Neural progenitor cell (in vitro differentiated cells): ENCODE data around the gene SLC41A3. TPM values are rescaled to one million over a fixed set of nuclear protein-coding genes. Genes with fewer than 3 reads are reported as not detected.

Source experiments
- DNase-seq: peaks from one replicate; pipeline ENCODE4 v3.0.0-alpha.2; 2016; ENCODE audit warnings: low spot score
- H2AFZ ChIP-seq: fragments of 200-600 bp; sonication (generic); replicated peaks from 2 replicates; pipeline ENCODE4 v1.6.1; 2016; ENCODE audit warnings: antibody characterized with exemption
- H3F3A ChIP-seq: fragments of 200-600 bp; sonication (generic); 2 replicates; pipeline ENCODE4 v1.6.1; 2016; ENCODE audit warnings: antibody characterized with exemption, low read depth
- H3K27ac ChIP-seq: fragments of 200-600 bp; sonication (generic); 2 replicates; pipeline ENCODE4 v1.5.1; 2016; ENCODE audit warnings: mild to moderate bottlenecking
- H3K27me3 ChIP-seq: fragments of 200-600 bp; sonication (generic); 2 replicates; pipeline ENCODE4 v1.6.1; 2016; ENCODE audit warnings: mild to moderate bottlenecking, moderate library complexity
- H3K36me3 ChIP-seq: fragments of 200-600 bp; sonication (generic); 2 replicates; pipeline ENCODE4 v1.5.1; 2016
- H3K4me1 ChIP-seq: fragments of 200-600 bp; sonication (generic); 2 replicates; pipeline ENCODE4 v1.6.1; 2016; ENCODE audit warnings: mixed run types
- H3K4me2 ChIP-seq: fragments of 200-600 bp; sonication (generic); 2 replicates; pipeline ENCODE4 v1.6.1; 2016
- H3K4me3 ChIP-seq: fragments of 200-600 bp; sonication (generic); 2 replicates; pipeline ENCODE4 v1.5.1; 2016
- H3K79me2 ChIP-seq: fragments of 200-600 bp; sonication (generic); 2 replicates; pipeline ENCODE4 v1.6.1; 2016; ENCODE audit warnings: low read depth
- H3K9ac ChIP-seq: fragments of 200-600 bp; sonication (generic); 2 replicates; pipeline ENCODE4 v1.6.1; 2016
- H3K9me3 ChIP-seq: fragments of 200-600 bp; sonication (generic); 2 replicates; pipeline ENCODE4 v1.5.1; 2016; ENCODE audit warnings: low read depth
- H4K20me1 ChIP-seq: fragments of 200-600 bp; sonication (generic); 2 replicates; pipeline ENCODE4 v1.6.1; 2016; ENCODE audit warnings: low read depth
- H3K27ac Mint-ChIP-seq: 3 replicates; pipeline ENCODE4 v1.8.0; 2021; ENCODE audit warnings: mixed read lengths
- H3K27me3 Mint-ChIP-seq: 2 replicates; pipeline ENCODE4 v1.8.0; 2022; ENCODE audit warnings: low read depth, mild to moderate bottlenecking, inconsistent platforms, moderate library complexity, mixed read lengths; ENCODE audit not compliant: insufficient read depth
- H3K36me3 Mint-ChIP-seq: 3 replicates; pipeline ENCODE4 v1.8.0; 2021; ENCODE audit warnings: mixed read lengths
- H3K4me1 Mint-ChIP-seq: 3 replicates; pipeline ENCODE4 v1.8.0; 2021; ENCODE audit warnings: mixed read lengths
- H3K4me3 Mint-ChIP-seq: 3 replicates; pipeline ENCODE4 v1.8.0; 2021; ENCODE audit warnings: mild to moderate bottlenecking, moderate library complexity, mixed read lengths
- H3K9me3 Mint-ChIP-seq: 3 replicates; pipeline ENCODE4 v1.8.0; 2020; ENCODE audit warnings: mixed read lengths
- EZH2 ChIP-seq: fragments of 200-600 bp; sonication (generic); IDR thresholded peaks from 2 replicates; pipeline ENCODE4 v1.6.1; 2017; ENCODE audit warnings: antibody characterized with exemption, mild to moderate bottlenecking, moderate library complexity
- EZH2phosphoT487 ChIP-seq: fragments of 200-600 bp; sonication (generic); IDR thresholded peaks from 2 replicates; pipeline ENCODE4 v1.6.1; 2017; ENCODE audit warnings: antibody characterized with exemption
- total RNA-seq: library from RNA; depleted of rRNA; stranded (reverse); fragments of >200 nt; gene quantifications from 2 replicates; pipeline ENCODE4 v1.2.3, GENCODE V29; 2015; ENCODE audit warnings: low replicate concordance
- TF ChIP-seq, protein P1 (sequence below): fragments of 200-600 bp; sonication (generic); IDR thresholded peaks from 2 replicates; pipeline ENCODE4 v1.5.1; 2017; ENCODE audit warnings: antibody characterized with exemption, mild to moderate bottlenecking

The SLC41A3 gene
- total RNA-seq, 1 donor from 2014 or later: 24.9 TPM

DNA sequence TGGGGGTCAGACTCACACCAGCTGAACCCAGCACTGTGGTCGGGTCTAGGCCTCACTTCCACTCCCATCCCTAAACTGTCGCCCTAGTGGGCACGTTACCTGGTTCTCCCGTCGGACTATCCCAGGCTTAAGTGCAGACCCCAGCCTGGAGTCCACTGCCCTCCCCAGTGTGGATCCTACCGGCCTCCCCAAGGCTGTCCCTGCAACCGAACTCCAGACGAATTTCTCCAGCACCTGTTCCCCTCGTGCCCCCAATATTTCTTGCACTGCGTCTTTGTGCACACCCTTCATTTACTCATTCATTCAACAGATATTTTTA lies 26.5 kb downstream of the SLC41A3 start:
- H2AFZ ChIP-seq: no peak overlapping the region
- no peaks in the 10 kb centered on the region for H3K36me3 ChIP-seq
- H3K9ac ChIP-seq: no peak overlapping the region
- H3K4me1 ChIP-seq: peaks cover 4% of the 10 kb centered on the region
- H3K9me3 ChIP-seq: no peaks in the 10 kb centered on the region
- no peak overlapping the region for H3K4me2 ChIP-seq
- H3K4me3 ChIP-seq: no peak overlapping the region
- no peak for DNase-seq
- no peaks in the 10 kb centered on the region for H4K20me1 ChIP-seq
- H3K4me3 Mint-ChIP-seq: no peak overlapping the region
- no peaks in the 10 kb centered on the region for H3K27me3 ChIP-seq
- peaks cover 2% of the 10 kb centered on the region for H3K27me3 Mint-ChIP-seq
- H3K27ac Mint-ChIP-seq: no peak overlapping the region
- no peak overlapping the region for H3K27ac ChIP-seq
- no peaks in the 10 kb centered on the region for H3K79me2 ChIP-seq
- no peak for TF ChIP-seq EZH2phosphoT487
- TF ChIP-seq, protein P1, sequence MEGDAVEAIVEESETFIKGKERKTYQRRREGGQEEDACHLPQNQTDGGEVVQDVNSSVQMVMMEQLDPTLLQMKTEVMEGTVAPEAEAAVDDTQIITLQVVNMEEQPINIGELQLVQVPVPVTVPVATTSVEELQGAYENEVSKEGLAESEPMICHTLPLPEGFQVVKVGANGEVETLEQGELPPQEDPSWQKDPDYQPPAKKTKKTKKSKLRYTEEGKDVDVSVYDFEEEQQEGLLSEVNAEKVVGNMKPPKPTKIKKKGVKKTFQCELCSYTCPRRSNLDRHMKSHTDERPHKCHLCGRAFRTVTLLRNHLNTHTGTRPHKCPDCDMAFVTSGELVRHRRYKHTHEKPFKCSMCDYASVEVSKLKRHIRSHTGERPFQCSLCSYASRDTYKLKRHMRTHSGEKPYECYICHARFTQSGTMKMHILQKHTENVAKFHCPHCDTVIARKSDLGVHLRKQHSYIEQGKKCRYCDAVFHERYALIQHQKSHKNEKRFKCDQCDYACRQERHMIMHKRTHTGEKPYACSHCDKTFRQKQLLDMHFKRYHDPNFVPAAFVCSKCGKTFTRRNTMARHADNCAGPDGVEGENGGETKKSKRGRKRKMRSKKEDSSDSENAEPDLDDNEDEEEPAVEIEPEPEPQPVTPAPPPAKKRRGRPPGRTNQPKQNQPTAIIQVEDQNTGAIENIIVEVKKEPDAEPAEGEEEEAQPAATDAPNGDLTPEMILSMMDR: no peak
- TF ChIP-seq EZH2: no peak
- H3F3A ChIP-seq: no peaks in the 10 kb centered on the region
- H3K9me3 Mint-ChIP-seq: no peaks in the 10 kb centered on the region
- H3K4me1 Mint-ChIP-seq: peaks cover 11% of the 10 kb centered on the region
- H3K36me3 Mint-ChIP-seq: peaks cover 2% of the 10 kb centered on the region

DNA sequence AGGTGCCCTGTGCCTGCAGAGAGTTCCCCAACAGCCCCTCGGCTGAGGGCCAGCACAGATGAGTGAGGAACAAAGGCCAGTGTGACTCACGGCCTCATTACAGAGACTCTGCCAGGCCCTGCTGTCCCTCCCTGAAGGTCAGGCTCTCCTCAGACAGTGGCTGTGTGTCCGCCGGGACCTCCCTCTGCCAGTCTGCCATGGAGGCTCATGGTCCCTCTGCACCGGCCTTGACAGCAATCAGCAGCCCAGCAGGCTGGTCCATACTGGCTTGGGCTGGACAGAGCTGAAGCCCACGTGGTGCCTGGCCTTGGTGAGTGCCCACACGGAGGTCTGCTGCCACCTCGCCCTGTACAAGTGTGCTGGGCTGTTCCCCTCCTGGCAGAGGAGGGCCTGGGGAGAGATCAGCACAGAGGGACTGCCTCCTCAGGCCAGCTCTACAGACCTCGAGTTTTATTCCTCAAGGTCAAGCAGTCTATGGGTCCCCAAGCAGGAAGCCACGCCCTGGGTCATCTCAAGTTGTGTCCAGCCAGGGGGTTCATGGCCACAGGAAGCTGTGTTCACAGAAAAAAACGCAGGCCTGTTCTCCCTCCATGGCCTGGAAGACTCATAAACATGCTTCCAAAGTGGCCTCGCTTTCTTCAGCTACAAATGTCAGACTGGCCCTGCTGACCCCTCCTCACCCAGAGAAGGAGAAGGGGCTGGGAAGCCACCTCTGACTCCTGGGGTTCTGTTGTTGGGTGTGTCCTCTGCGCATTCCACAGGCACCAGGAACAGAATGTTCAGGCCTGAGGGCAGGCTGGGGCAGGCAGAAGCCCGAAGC lies 27.0 kb downstream of the SLC41A3 start:
- no peak overlapping the region for H3K4me3 Mint-ChIP-seq
- H3K4me1 Mint-ChIP-seq: peaks cover 15% of the 10 kb centered on the region
- H2AFZ ChIP-seq: no peak overlapping the region
- no peak overlapping the region for H3K4me2 ChIP-seq
- no peak overlapping the region for H3K9ac ChIP-seq
- TF ChIP-seq EZH2phosphoT487: no peak
- no peak for TF ChIP-seq EZH2
- TF ChIP-seq, protein P1: no peak
- peaks cover 2% of the 10 kb centered on the region for H3K36me3 Mint-ChIP-seq
- peaks cover 4% of the 10 kb centered on the region for H3K4me1 ChIP-seq
- DNase-seq: no peak
- no peaks in the 10 kb centered on the region for H3F3A ChIP-seq
- H3K9me3 ChIP-seq: no peaks in the 10 kb centered on the region
- no peak overlapping the region for H3K27ac Mint-ChIP-seq
- no peak overlapping the region for H3K27ac ChIP-seq
- H3K79me2 ChIP-seq: no peaks in the 10 kb centered on the region
- no peaks in the 10 kb centered on the region for H4K20me1 ChIP-seq
- no peaks in the 10 kb centered on the region for H3K9me3 Mint-ChIP-seq
- H3K27me3 ChIP-seq: no peaks in the 10 kb centered on the region
- H3K4me3 ChIP-seq: no peak overlapping the region
- H3K36me3 ChIP-seq: no peaks in the 10 kb centered on the region
- peaks cover 2% of the 10 kb centered on the region for H3K27me3 Mint-ChIP-seq

DNA sequence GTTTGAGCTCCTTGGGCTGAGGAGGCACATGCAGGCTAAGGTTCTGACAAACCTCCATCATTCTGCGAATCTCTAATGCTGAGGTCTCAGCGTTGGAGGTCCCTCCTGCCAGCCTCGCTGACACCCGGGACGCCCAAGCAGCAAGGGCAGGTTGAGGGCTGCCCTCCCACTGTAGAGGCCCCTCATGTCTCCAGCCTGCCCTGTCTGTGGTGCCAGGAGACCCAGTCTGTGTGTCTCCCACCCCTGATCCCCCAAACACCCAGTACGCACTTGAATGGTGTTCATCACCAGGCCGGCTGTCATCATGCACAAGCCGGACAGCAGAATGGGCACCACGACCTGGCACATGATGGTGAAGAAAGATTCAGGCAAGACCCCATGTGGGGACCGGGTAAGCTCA lies 27.8 kb downstream of the SLC41A3 start:
- Histone ChIP-seq H3K36me3 (no peaks in the 10 kb centered on the region), H3K9me3 (no peaks in the 10 kb centered on the region), H3K27ac (no peak overlapping the region), H3K4me1 (peaks cover 4% of the 10 kb centered on the region), H3K27me3 (no peaks in the 10 kb centered on the region), H3K79me2 (no peaks in the 10 kb centered on the region), H3F3A (no peaks in the 10 kb centered on the region), H4K20me1 (no peaks in the 10 kb centered on the region), H2AFZ (no peak overlapping the region), H3K4me3 (no peak overlapping the region), H3K4me2 (no peak overlapping the region), H3K9ac (no peak overlapping the region)
- Mint-ChIP-seq H3K36me3 (peaks cover 2% of the 10 kb centered on the region), H3K9me3 (no peaks in the 10 kb centered on the region), H3K27ac (no peak overlapping the region), H3K27me3 (peaks cover 2% of the 10 kb centered on the region), H3K4me1 (peaks cover 18% of the 10 kb centered on the region), H3K4me3 (no peak overlapping the region)
- DNase-seq: no peak
- TF ChIP-seq EZH2 (no peak), EZH2phosphoT487 (no peak)
- TF ChIP-seq, protein P1: no peak
